ENCODE results near the gene POU6F2.

- TF ChIP-seq, protein P1, sequence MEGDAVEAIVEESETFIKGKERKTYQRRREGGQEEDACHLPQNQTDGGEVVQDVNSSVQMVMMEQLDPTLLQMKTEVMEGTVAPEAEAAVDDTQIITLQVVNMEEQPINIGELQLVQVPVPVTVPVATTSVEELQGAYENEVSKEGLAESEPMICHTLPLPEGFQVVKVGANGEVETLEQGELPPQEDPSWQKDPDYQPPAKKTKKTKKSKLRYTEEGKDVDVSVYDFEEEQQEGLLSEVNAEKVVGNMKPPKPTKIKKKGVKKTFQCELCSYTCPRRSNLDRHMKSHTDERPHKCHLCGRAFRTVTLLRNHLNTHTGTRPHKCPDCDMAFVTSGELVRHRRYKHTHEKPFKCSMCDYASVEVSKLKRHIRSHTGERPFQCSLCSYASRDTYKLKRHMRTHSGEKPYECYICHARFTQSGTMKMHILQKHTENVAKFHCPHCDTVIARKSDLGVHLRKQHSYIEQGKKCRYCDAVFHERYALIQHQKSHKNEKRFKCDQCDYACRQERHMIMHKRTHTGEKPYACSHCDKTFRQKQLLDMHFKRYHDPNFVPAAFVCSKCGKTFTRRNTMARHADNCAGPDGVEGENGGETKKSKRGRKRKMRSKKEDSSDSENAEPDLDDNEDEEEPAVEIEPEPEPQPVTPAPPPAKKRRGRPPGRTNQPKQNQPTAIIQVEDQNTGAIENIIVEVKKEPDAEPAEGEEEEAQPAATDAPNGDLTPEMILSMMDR (IDR thresholded peaks at IDR 0.05), result no peak
- TF ChIP-seq, protein P2, sequence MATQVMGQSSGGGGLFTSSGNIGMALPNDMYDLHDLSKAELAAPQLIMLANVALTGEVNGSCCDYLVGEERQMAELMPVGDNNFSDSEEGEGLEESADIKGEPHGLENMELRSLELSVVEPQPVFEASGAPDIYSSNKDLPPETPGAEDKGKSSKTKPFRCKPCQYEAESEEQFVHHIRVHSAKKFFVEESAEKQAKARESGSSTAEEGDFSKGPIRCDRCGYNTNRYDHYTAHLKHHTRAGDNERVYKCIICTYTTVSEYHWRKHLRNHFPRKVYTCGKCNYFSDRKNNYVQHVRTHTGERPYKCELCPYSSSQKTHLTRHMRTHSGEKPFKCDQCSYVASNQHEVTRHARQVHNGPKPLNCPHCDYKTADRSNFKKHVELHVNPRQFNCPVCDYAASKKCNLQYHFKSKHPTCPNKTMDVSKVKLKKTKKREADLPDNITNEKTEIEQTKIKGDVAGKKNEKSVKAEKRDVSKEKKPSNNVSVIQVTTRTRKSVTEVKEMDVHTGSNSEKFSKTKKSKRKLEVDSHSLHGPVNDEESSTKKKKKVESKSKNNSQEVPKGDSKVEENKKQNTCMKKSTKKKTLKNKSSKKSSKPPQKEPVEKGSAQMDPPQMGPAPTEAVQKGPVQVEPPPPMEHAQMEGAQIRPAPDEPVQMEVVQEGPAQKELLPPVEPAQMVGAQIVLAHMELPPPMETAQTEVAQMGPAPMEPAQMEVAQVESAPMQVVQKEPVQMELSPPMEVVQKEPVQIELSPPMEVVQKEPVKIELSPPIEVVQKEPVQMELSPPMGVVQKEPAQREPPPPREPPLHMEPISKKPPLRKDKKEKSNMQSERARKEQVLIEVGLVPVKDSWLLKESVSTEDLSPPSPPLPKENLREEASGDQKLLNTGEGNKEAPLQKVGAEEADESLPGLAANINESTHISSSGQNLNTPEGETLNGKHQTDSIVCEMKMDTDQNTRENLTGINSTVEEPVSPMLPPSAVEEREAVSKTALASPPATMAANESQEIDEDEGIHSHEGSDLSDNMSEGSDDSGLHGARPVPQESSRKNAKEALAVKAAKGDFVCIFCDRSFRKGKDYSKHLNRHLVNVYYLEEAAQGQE (IDR thresholded peaks at IDR 0.05; ENCODE audit: insufficient read depth in 1 of 2, low read depth in 2 of 2, low read length in 1 of 2), result no peak
- TF ChIP-seq POLR2AphosphoS5 (IDR thresholded peaks at IDR 0.05; ENCODE audit: low read depth, low read length) (no peak), TCF7L2 (IDR thresholded peaks at IDR 0.05; ENCODE audit: low read depth, low read length) (no peak)
Observed at GRCh38 chr7:39062811-39063210, 85.1 kb downstream of the POU6F2 start.
